HepG2 (cell line): ENCODE measurements around the gene C1QTNF3.
"Not testable (repeated sequence)": the region's sequence is repeated elsewhere in the genome, so short reads cannot be mapped to it uniquely, and the experiment has no call there.

ENCODE experiments used
- MAF1 ChIP-seq: sonication (generic); formaldehyde crosslinking; IDR thresholded peaks from 2 replicates; pipeline ENCODE4 v1.5.0; 2020; ENCODE audit warnings: missing genetic modification reagents, borderline replicate concordance
- POLR2A ChIP-seq, 2 experiments: IDR thresholded peaks; 2 replicates each; pipeline ENCODE4 v1.6.1; 2011; ENCODE audit warnings: low read depth in 2 of 2, low read length in 2 of 2, mild to moderate bottlenecking in 1 of 2, moderate library complexity in 1 of 2; ENCODE audit not compliant: insufficient read depth in 1 of 2
- POLR2AphosphoS5 ChIP-seq: IDR thresholded peaks from 2 replicates; pipeline ENCODE4 v1.6.1; 2012; ENCODE audit warnings: low read depth, low read length
- TF ChIP-seq, protein P1 (sequence below): sonication (generic); formaldehyde crosslinking; IDR thresholded peaks from 2 replicates; pipeline ENCODE4 v1.5.0; 2020; ENCODE audit warnings: mild to moderate bottlenecking, missing genetic modification reagents, moderate library complexity

- TF ChIP-seq POLR2A (IDR thresholded peaks at IDR 0.05; ENCODE audit: insufficient read depth in 1 of 2, low read depth in 2 of 2, low read length in 2 of 2); POLR2AphosphoS5; MAF1: not testable (repeated sequence)
- TF ChIP-seq, protein P1, sequence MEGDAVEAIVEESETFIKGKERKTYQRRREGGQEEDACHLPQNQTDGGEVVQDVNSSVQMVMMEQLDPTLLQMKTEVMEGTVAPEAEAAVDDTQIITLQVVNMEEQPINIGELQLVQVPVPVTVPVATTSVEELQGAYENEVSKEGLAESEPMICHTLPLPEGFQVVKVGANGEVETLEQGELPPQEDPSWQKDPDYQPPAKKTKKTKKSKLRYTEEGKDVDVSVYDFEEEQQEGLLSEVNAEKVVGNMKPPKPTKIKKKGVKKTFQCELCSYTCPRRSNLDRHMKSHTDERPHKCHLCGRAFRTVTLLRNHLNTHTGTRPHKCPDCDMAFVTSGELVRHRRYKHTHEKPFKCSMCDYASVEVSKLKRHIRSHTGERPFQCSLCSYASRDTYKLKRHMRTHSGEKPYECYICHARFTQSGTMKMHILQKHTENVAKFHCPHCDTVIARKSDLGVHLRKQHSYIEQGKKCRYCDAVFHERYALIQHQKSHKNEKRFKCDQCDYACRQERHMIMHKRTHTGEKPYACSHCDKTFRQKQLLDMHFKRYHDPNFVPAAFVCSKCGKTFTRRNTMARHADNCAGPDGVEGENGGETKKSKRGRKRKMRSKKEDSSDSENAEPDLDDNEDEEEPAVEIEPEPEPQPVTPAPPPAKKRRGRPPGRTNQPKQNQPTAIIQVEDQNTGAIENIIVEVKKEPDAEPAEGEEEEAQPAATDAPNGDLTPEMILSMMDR (CRISPR knock-in tag): not testable (repeated sequence)
These were observed 31.5 kb upstream of the C1QTNF3 start for GRCh38 chr5:34074472-34074871.
